Measurements from ENCODE around the gene RAPGEF1.

DNA sequence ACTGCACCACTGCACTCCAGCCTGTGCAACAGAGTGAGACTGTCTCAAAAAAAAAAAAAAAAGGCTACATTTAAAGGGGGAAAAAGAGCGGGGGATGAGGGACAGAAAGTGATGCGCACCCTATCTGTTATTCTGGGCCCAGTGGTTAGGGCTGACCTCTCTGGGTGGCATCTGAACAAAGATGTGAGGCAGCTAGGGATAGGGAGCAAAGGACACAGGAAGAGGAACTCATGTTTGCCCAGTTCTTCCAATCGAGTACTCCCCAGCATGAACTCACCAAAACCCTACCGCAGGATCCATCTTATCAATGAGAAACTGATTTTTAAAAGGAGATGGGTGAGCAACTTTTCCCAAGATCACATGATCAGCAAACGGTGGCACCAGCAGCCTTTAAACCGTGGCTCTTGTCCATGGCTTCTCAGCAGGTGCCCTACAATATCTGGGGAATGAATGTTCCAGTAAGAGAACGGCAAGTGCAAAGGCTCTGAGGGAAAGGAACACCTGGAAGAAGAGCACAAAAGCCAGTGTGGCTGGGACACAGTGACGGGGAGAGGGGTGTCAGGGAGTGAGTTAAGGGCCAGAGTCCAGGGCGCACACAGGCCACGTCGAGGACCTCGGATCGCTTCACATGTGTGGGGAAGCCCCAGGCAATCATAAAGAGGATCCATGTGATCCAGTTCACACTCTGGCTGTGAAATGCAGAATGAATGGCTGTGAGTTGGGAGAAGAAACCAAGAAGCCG is 22.0 kb downstream of the RAPGEF1 start:
- TF ChIP-seq POLR2A (IDR thresholded peaks at IDR 0.05; ENCODE audit: low read length) = no peak
- no peak for TF ChIP-seq GATA1 (IDR thresholded peaks at IDR 0.05; ENCODE audit: low read depth, low read length)
